ENCODE results near the gene OVCH2.

GRCh38 chr11:7664867-7665266, 41.4 kb downstream of the OVCH2 start:
- TF ChIP-seq CTCF (IDR thresholded peaks at IDR 0.05) (no peak), ZFX (IDR thresholded peaks at IDR 0.05; ENCODE audit: borderline replicate concordance) (no peak)

All from 22Rv1 (cell line).